Measurements from ENCODE around the gene RP2. TPM values are rescaled to one million over a fixed set of nuclear protein-coding genes. Genes with fewer than 3 reads are reported as not detected.

The RP2 gene
- total RNA-seq, 1 donor from 2014 or later: 3.3 TPM

GRCh38 chrX:46884799-46885198 lies 48.0 kb downstream of the RP2 start:
- H3K4me1 ChIP-seq: no peaks in the 10 kb centered on the region
- intact Hi-C loops (cut with micrococcal nuclease): no loop called here
- no peak for TF ChIP-seq CTCF (IDR thresholded peaks at IDR 0.05; ENCODE audit: borderline replicate concordance)
- peaks cover 6% of the 10 kb centered on the region for H3K36me3 ChIP-seq
- no peaks in the 10 kb centered on the region for H3K9me3 ChIP-seq (replicated peaks)
- no peak overlapping the region for H3K4me3 ChIP-seq
- H3K27me3 ChIP-seq (ENCODE audit: low read depth): no peaks in the 10 kb centered on the region
- H3K27ac ChIP-seq (replicated peaks): no peak overlapping the region
- DNase-seq: no peak

GRCh38 chrX:46898207-46898606 lies 61.4 kb downstream of the RP2 start:
- no peak overlapping the region for H3K27ac ChIP-seq (replicated peaks)
- no peak for DNase-seq
- H3K4me3 ChIP-seq: no peak overlapping the region
- intact Hi-C loops (cut with micrococcal nuclease): no loop called here
- H3K9me3 ChIP-seq (replicated peaks): no peaks in the 10 kb centered on the region
- H3K27me3 ChIP-seq (ENCODE audit: low read depth): no peaks in the 10 kb centered on the region
- TF ChIP-seq CTCF (IDR thresholded peaks at IDR 0.05; ENCODE audit: borderline replicate concordance): no peak
- no peaks in the 10 kb centered on the region for H3K36me3 ChIP-seq
- no peaks in the 10 kb centered on the region for H3K4me1 ChIP-seq

GRCh38 chrX:46903458-46904242 lies 66.8 kb downstream of the RP2 start:
- intact Hi-C loops (cut with micrococcal nuclease): loop anchor here (10.0 kb wide), 1 partner anchor 131 kb away; no protein-coding TSS in a partner anchor
- Histone ChIP-seq H3K4me1 (no peaks in the 10 kb centered on the region), H3K36me3 (no peaks in the 10 kb centered on the region), H3K27ac (replicated peaks) (peak overlapping the region; percentile 27), H3K4me3 (peak overlapping the region; percentile 64), H3K27me3 (ENCODE audit: low read depth) (no peaks in the 10 kb centered on the region), H3K9me3 (replicated peaks) (no peaks in the 10 kb centered on the region)
- peak; percentile 76 for DNase-seq
- TF ChIP-seq CTCF (IDR thresholded peaks at IDR 0.05; ENCODE audit: borderline replicate concordance): peak; percentile 72

GRCh38 chrX:46904626-46905025 lies 67.8 kb downstream of the RP2 start:
- Histone ChIP-seq H3K27ac (replicated peaks) (no peak overlapping the region), H3K4me1 (no peaks in the 10 kb centered on the region), H3K9me3 (replicated peaks) (no peaks in the 10 kb centered on the region), H3K36me3 (no peaks in the 10 kb centered on the region), H3K4me3 (no peak overlapping the region), H3K27me3 (ENCODE audit: low read depth) (no peaks in the 10 kb centered on the region)
- no peak for TF ChIP-seq CTCF (IDR thresholded peaks at IDR 0.05; ENCODE audit: borderline replicate concordance)
- intact Hi-C loops (cut with micrococcal nuclease): loop anchor here (10.0 kb wide), 1 partner anchor 130 kb away; no protein-coding TSS in a partner anchor
- no peak for DNase-seq

- H3K27ac ChIP-seq (replicated peaks): no peak overlapping the region
- H3K27me3 ChIP-seq (ENCODE audit: low read depth): no peaks in the 10 kb centered on the region
- intact Hi-C loops (cut with micrococcal nuclease): loop anchor here (10.0 kb wide), 1 partner anchor 54 kb away; no protein-coding TSS in a partner anchor
- DNase-seq: no peak
- H3K36me3 ChIP-seq: no peaks in the 10 kb centered on the region
- no peaks in the 10 kb centered on the region for H3K9me3 ChIP-seq (replicated peaks)
- H3K4me3 ChIP-seq: no peak overlapping the region
- no peak for TF ChIP-seq CTCF (IDR thresholded peaks at IDR 0.05; ENCODE audit: borderline replicate concordance)
- peaks cover 25% of the 10 kb centered on the region for H3K4me1 ChIP-seq
Observed at GRCh38 chrX:46910415-46910814, 73.6 kb downstream of the RP2 start.

Measured in left ventricle myocardium inferior (tissue), 1 donor.